Endothelial cell of umbilical vein (primary cell): ENCODE data around the gene ARSB. TPM values are rescaled to one million over a fixed set of nuclear protein-coding genes. Genes with fewer than 3 reads are reported as not detected.

Experiments
- BruUV-seq: library from RNA; stranded (reverse); fragments of 400-500 nt; replicated peaks from 2 replicates; lab custom pipeline; 2021; lab: Mats Ljungman, UMichigan
- CTCF ChIA-PET: fragments of 300-600, 350-600 bp; sonication (Branson Sonifier 250); formaldehyde crosslinking; loops from one replicate; lab custom pipeline; 2021; ENCODE audit warnings: antibody characterized with exemption, inconsistent platforms; lab: Charles Lee
- POLR2A ChIA-PET: fragments of 300-600, 350-600 bp; sonication (Branson Sonifier 250); formaldehyde crosslinking; loops from one replicate; lab custom pipeline; 2021; ENCODE audit warnings: antibody characterized with exemption, inconsistent platforms; lab: Charles Lee
- DNase-seq: peaks from one replicate; pipeline ENCODE4 v3.0.0-alpha.2; 2011; ENCODE audit warnings: low read depth, low spot score
- FAIRE-seq: peaks from 2 replicates; lab custom pipeline; 2011; peaks lifted over from hg19 to GRCh38; lab: Jason Lieb, UNC
- H2AFZ ChIP-seq: 2 replicates; pipeline ENCODE4 v1.6.0; 2012; ENCODE audit warnings: low read depth, low read length, control low read depth, inconsistent platforms
- H3K27ac ChIP-seq: 2 replicates; pipeline ENCODE4 v1.5.1; 2011; ENCODE audit warnings: low read depth, mild to moderate bottlenecking, control low read depth, low read length, moderate library complexity; ENCODE audit not compliant: insufficient read depth
- H3K27me3 ChIP-seq, 2 experiments: 2 replicates each; pipeline versions ENCODE4 v1.6.0 to v1.6.1; 2011; ENCODE audit warnings: low read length in 2 of 2, mixed read lengths in 1 of 2; ENCODE audit not compliant: control insufficient read depth in 2 of 2, insufficient read depth in 2 of 2
- H3K36me3 ChIP-seq, 2 experiments: 2 replicates in 1 of 2; 3 replicates in 1 of 2; pipeline ENCODE4 v1.5.1; 2011; ENCODE audit warnings: low read length in 2 of 2, mild to moderate bottlenecking in 1 of 2, moderate library complexity in 1 of 2; ENCODE audit not compliant: control insufficient read depth in 2 of 2, insufficient read depth in 2 of 2; ENCODE audit errors: extremely low read depth in 1 of 2
- H3K4me1 ChIP-seq: 3 replicates; pipeline ENCODE4 v1.5.1; 2011; ENCODE audit warnings: mild to moderate bottlenecking, low read length; ENCODE audit not compliant: control insufficient read depth, insufficient read depth; ENCODE audit errors: extremely low read depth
- H3K4me2 ChIP-seq: 2 replicates; pipeline ENCODE4 v1.6.1; 2011; ENCODE audit warnings: low read length, control low read depth, mixed read lengths; ENCODE audit not compliant: insufficient read depth
- H3K4me3 ChIP-seq, 3 experiments: fragments of 200-600 bp in 1 of 3; sonication (generic), shearing (Covaris generic) in 1 of 3; replicated peaks in 1 of 3; 2 replicates each; pipeline ENCODE4 v1.5.1; 2011 to 2016; ENCODE audit warnings: control low read depth in 3 of 3, low read length in 3 of 3, mild to moderate bottlenecking in 2 of 3, inconsistent platforms in 1 of 3, low read depth in 1 of 3, moderate library complexity in 1 of 3; ENCODE audit not compliant: insufficient read depth in 1 of 3
- H3K79me2 ChIP-seq: 2 replicates; pipeline ENCODE4 v1.6.0; 2012; ENCODE audit warnings: low read length, inconsistent platforms; ENCODE audit not compliant: control insufficient read depth, insufficient read depth
- H3K9ac ChIP-seq: replicated peaks from 2 replicates; pipeline ENCODE3; 2011; ENCODE audit warnings: low read length, control low read depth; ENCODE audit not compliant: insufficient read depth; ENCODE audit errors: extremely low read depth
- H3K9me1 ChIP-seq: replicated peaks from 3 replicates; pipeline ENCODE4 v1.6.0; 2011; ENCODE audit warnings: mild to moderate bottlenecking, low read length; ENCODE audit not compliant: control insufficient read depth, insufficient read depth; ENCODE audit errors: extremely low read depth
- H3K9me3 ChIP-seq: replicated peaks from 2 replicates; pipeline ENCODE4 v1.5.1; 2012; ENCODE audit warnings: low read length, inconsistent platforms; ENCODE audit not compliant: control insufficient read depth, insufficient read depth
- H4K20me1 ChIP-seq: replicated peaks from 2 replicates; pipeline ENCODE3; 2011; ENCODE audit warnings: mild to moderate bottlenecking, low read length; ENCODE audit not compliant: control insufficient read depth, insufficient read depth; ENCODE audit errors: extremely low read depth
- EZH2 ChIP-seq: IDR thresholded peaks from 2 replicates; pipeline ENCODE4 v1.6.1; 2012; ENCODE audit warnings: borderline replicate concordance, low read depth, mild to moderate bottlenecking, moderate library complexity, low read length, inconsistent platforms; ENCODE audit not compliant: severe bottlenecking
- FOS ChIP-seq: IDR thresholded peaks from 2 replicates; pipeline ENCODE4 v1.6.1; 2011; ENCODE audit warnings: mild to moderate bottlenecking, low read length, moderate library complexity, borderline replicate concordance; ENCODE audit not compliant: insufficient read depth
- GATA2 ChIP-seq: IDR thresholded peaks from 2 replicates; pipeline ENCODE4 v1.7.0; 2011; ENCODE audit warnings: low read depth, mild to moderate bottlenecking, moderate library complexity, mixed read lengths, low read length; ENCODE audit not compliant: insufficient read length, insufficient read depth
- JUN ChIP-seq: IDR thresholded peaks from 2 replicates; pipeline ENCODE4 v1.6.1; 2011; ENCODE audit warnings: borderline replicate concordance, low read depth; ENCODE audit not compliant: insufficient read length, insufficient read depth
- MYC ChIP-seq: IDR thresholded peaks from one replicate; pipeline ENCODE4 v1.6.1; 2011; ENCODE audit warnings: mild to moderate bottlenecking, low read depth, low read length
- POLR2A ChIP-seq: IDR thresholded peaks from 2 replicates; pipeline ENCODE4 v1.6.1; 2012; ENCODE audit warnings: low read depth, mild to moderate bottlenecking, control low read depth, low read length
- POLR2AphosphoS5 ChIP-seq: IDR thresholded peaks from 2 replicates; pipeline ENCODE4 v1.6.1; 2012; ENCODE audit warnings: low read depth, mild to moderate bottlenecking, control low read depth, low read length, moderate library complexity; ENCODE audit not compliant: insufficient read depth
- dilution Hi-C: fragments of 300-500 bp; cut with MboI; formaldehyde crosslinking; loops from one replicate; pipeline ENCODE4 v1.15.0; 2019; ENCODE audit warnings: low sequenced_read_pairs; ENCODE audit not compliant: extremely low pct_ligation_motif_present
- intact Hi-C: fragments of 100-400 bp; cut with micrococcal nuclease; formaldehyde crosslinking; loops from one replicate; pipeline ENCODE4 v1.10.0; 2022
- polyA plus RNA-seq, 4 experiments: library from polyadenylated mRNA; depleted of rRNA in 3 of 4; stranded (reverse) in 3 of 4; unstranded in 1 of 4; fragments of >200 nt; gene quantifications; 2 replicates each; pipeline versions ENCODE4 v1.2.1 to v1.2.3, GENCODE V29; 2011 to 2012; ENCODE audit warnings: missing spikeins in 1 of 4
- total RNA-seq: library from RNA; stranded (reverse); gene quantifications from 2 replicates; pipeline ENCODE4 v1.2.3, GENCODE V29; 2021
- TF ChIP-seq, protein P1 (sequence below), 2 donors: IDR thresholded peaks; 1 replicate in 1 of 2; 2 replicates in 1 of 2; pipeline ENCODE4 v1.5.1; 2011; ENCODE audit warnings: low read length in 2 of 2, mild to moderate bottlenecking in 2 of 2, moderate library complexity in 2 of 2, control low read depth in 1 of 2, inconsistent platforms in 1 of 2, low read depth in 1 of 2; ENCODE audit not compliant: insufficient read depth in 1 of 2; ENCODE audit errors: extremely low read depth in 1 of 2
- TF ChIP-seq, protein P2 (sequence below): IDR thresholded peaks from 2 replicates; pipeline ENCODE4 v1.6.1; 2011; ENCODE audit not compliant: insufficient read depth, insufficient read length

ARSB gene
- total and polyA plus RNA-seq, 2 donors (not counting 3 experiments of a cell fraction or from before 2014, with no cell fraction given), result 17.2 to 25.8 TPM

DNA sequence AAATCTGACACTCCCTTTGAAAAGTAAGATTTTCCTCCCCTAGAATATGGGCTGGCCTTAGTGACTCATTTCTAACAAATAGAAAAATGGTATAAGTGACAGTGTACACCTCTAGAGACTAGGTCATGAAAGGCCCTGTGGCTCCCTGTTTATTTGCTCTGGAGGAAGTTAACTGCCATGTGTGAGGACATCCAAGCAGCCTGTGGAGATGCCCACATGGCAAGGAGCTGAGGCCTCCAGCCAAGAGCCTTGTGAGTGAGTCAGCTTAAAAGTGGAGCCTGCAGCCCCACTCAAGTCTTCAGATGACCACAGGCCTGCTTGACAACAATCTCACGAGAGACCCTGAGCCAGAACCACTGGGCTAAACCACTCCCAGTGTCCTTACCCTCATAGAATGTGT is 208.5 kb downstream of the ARSB start:
- ChIA-PET CTCF (interaction anchor here (0.9 to 1.2 kb wide), 2 partner anchors 18 to 123 kb away, joined by 3 to 4 read pairs; no protein-coding TSS in a partner anchor), POLR2A (no interaction called here)
- Histone ChIP-seq H3K4me1 (peaks cover 19% of the 10 kb centered on the region), H3K4me2 (no peak overlapping the region), H4K20me1 (no peaks in the 10 kb centered on the region), H2AFZ (no peak overlapping the region), H3K9me3 (no peaks in the 10 kb centered on the region), H3K79me2 (no peaks in the 10 kb centered on the region), H3K4me3 (no peak overlapping the region), H3K9ac (no peak overlapping the region), H3K36me3 (no peaks in the 10 kb centered on the region), H3K27me3 (no peaks in the 10 kb centered on the region), H3K27ac (no peak overlapping the region), H3K9me1 (no peaks in the 10 kb centered on the region)
- TF ChIP-seq GATA2, result no peak
- no peak for TF ChIP-seq MYC
- no peak for TF ChIP-seq FOS
- TF ChIP-seq JUN, result no peak
- TF ChIP-seq EZH2, result no peak
- TF ChIP-seq, protein P1, sequence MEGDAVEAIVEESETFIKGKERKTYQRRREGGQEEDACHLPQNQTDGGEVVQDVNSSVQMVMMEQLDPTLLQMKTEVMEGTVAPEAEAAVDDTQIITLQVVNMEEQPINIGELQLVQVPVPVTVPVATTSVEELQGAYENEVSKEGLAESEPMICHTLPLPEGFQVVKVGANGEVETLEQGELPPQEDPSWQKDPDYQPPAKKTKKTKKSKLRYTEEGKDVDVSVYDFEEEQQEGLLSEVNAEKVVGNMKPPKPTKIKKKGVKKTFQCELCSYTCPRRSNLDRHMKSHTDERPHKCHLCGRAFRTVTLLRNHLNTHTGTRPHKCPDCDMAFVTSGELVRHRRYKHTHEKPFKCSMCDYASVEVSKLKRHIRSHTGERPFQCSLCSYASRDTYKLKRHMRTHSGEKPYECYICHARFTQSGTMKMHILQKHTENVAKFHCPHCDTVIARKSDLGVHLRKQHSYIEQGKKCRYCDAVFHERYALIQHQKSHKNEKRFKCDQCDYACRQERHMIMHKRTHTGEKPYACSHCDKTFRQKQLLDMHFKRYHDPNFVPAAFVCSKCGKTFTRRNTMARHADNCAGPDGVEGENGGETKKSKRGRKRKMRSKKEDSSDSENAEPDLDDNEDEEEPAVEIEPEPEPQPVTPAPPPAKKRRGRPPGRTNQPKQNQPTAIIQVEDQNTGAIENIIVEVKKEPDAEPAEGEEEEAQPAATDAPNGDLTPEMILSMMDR (IDR thresholded peaks at IDR 0.05; ENCODE audit: extremely low read depth in 1 of 2, insufficient read depth in 1 of 2, low read depth in 1 of 2, low read length in 2 of 2), result no peak
- TF ChIP-seq POLR2AphosphoS5, result no peak
- no peak for TF ChIP-seq POLR2A
- TF ChIP-seq, protein P2, sequence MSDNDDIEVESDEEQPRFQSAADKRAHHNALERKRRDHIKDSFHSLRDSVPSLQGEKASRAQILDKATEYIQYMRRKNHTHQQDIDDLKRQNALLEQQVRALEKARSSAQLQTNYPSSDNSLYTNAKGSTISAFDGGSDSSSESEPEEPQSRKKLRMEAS, result no peak
- intact Hi-C loops (no loop called here), dilution Hi-C loops (no loop called here)
- no peak for FAIRE-seq
- no peak for DNase-seq
- no TSS peak for BruUV-seq
